ENCODE measurements around the gene VEGFC. TPM values are rescaled to one million over a fixed set of nuclear protein-coding genes. Genes with fewer than 3 reads are reported as not detected.
A peak's percentile ranks its signal among the peaks of the same experiment; 100 is the strongest.

The VEGFC gene
- polyA plus RNA-seq, 1 of the 3 experiments (the other 2 are of a cell fraction) = 81.9 TPM

DNA sequence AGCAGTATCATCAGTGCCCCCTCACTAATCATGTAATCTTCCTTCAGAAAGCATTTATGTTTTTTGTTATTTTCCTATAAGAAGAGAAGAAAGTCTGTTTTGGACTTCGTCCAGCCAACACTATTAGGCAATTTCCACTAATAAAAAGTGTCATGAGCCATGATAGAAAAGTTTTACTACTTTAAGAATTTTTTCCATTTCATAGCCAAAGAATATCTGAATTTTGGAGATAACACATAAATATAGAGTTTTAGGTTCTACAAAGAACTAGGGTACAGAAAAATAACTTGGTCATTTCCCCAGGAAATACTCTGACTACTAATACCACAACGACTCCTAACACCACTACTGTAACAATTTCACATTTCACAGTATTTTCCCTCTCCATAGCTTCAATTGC lies 41.8 kb upstream of the VEGFC start (continued):
- TF ChIP-seq, protein P1, sequence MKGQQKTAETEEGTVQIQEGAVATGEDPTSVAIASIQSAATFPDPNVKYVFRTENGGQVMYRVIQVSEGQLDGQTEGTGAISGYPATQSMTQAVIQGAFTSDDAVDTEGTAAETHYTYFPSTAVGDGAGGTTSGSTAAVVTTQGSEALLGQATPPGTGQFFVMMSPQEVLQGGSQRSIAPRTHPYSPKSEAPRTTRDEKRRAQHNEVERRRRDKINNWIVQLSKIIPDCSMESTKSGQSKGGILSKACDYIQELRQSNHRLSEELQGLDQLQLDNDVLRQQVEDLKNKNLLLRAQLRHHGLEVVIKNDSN (IDR thresholded peaks at IDR 0.05; ENCODE audit: borderline replicate concordance, low read depth) = no peak
- TF ChIP-seq CHD2 (IDR thresholded peaks at IDR 0.05; ENCODE audit: low read length, partially characterized antibody) (no peak), RAD21 (IDR thresholded peaks at IDR 0.05; ENCODE audit: low read length) (no peak), EP300 (IDR thresholded peaks at IDR 0.05; ENCODE audit: borderline replicate concordance in 1 of 2, low read depth in 1 of 2, low read length in 1 of 2) (no peak), SMC3 (IDR thresholded peaks at IDR 0.05; ENCODE audit: low read depth, low read length) (no peak), POLR2AphosphoS5 (IDR thresholded peaks at IDR 0.05; ENCODE audit: low read depth, low read length) (no peak)

DNA sequence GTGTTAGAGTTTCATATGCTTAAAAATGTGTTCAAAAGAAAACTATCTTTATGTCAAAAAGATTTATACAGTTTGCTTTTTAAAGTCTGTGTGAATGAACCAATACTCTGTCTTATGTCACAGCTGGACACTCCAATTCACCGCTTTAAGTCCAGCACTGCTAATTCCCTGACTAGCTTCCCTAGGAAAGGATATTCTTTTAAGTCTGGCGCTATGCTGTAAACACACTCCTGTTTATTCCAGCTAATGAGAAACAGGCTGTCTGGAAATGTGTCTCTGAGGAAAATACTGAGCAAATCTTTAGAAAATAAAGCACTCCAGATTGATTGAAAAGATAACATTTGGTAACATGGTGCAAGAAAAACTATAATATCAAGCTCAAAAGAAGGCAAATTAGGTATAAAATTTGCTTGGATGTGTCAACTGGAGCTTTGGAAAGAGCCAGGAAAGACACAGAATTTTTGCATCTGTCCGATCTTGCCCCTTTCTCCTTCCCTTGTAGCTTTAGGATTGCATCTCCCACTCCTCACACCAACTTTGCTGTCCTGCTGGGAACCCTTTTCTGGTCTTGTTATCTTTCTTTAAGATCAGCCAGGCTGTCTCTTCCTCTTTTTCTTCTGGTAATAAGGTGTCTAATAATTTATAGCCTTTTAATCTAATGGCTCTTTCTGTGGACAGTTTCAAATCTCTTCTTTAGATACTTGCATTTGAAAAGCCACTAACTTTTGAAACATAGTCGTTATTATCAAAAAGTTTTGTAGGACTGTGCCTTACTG lies 40.9 kb upstream of the VEGFC start:
- Histone ChIP-seq H3K4me3 (ENCODE audit: low read depth in 2 of 2, low read length in 1 of 2) (no peak overlapping the region), H2AFZ (ENCODE audit: low read depth) (peak overlapping the region; percentile 67; the same call in 1 of the 2 replicates), H4K20me1 (ENCODE audit: insufficient read depth) (no peaks in the 10 kb centered on the region), H3K9ac (no peak overlapping the region), H3K9me3 (no peaks in the 10 kb centered on the region), H3K27ac (ENCODE audit: low read depth in 2 of 2, low read length in 1 of 2) (peak overlapping the region; percentile 20 to 76), H3K9me2 (no peaks in the 10 kb centered on the region), H3K4me2 (peak overlapping the region; percentile 16; the same call in 1 of the 2 replicates), H3K79me2 (ENCODE audit: insufficient read depth) (no peaks in the 10 kb centered on the region), H3F3A (replicated peaks; ENCODE audit: insufficient read depth) (peaks cover 26% of the 10 kb centered on the region), H3K4me1 (ENCODE audit: control insufficient read depth in 1 of 2, insufficient read depth in 2 of 2, low read depth in 1 of 2, low read length in 1 of 2) (peaks cover 0 to 3% of the 10 kb centered on the region in 2 experiments; a peak in 1 of 4 replicates), H3K27me3 (ENCODE audit: insufficient read depth) (no peaks in the 10 kb centered on the region), H3K36me3 (replicated peaks in 1 of 2; ENCODE audit: control insufficient read depth in 1 of 2, insufficient read depth in 2 of 2, low read length in 1 of 2) (no peaks in the 10 kb centered on the region)
- DNase-seq = no peak
- ChIA-PET CTCF (no interaction called here), POLR2A (no interaction called here)
- 20% methylated on average over 4 of the region's 4 CpGs for WGBS (ENCODE audit: low lambda C conversion rate)
- TF ChIP-seq TCF12 (IDR thresholded peaks at IDR 0.05) = peak; percentile 58
- TF ChIP-seq, protein P2, sequence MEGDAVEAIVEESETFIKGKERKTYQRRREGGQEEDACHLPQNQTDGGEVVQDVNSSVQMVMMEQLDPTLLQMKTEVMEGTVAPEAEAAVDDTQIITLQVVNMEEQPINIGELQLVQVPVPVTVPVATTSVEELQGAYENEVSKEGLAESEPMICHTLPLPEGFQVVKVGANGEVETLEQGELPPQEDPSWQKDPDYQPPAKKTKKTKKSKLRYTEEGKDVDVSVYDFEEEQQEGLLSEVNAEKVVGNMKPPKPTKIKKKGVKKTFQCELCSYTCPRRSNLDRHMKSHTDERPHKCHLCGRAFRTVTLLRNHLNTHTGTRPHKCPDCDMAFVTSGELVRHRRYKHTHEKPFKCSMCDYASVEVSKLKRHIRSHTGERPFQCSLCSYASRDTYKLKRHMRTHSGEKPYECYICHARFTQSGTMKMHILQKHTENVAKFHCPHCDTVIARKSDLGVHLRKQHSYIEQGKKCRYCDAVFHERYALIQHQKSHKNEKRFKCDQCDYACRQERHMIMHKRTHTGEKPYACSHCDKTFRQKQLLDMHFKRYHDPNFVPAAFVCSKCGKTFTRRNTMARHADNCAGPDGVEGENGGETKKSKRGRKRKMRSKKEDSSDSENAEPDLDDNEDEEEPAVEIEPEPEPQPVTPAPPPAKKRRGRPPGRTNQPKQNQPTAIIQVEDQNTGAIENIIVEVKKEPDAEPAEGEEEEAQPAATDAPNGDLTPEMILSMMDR (IDR thresholded peaks at IDR 0.05) = no peak
- TF ChIP-seq, protein P1 (IDR thresholded peaks at IDR 0.05; ENCODE audit: borderline replicate concordance, low read depth) = no peak

DNA sequence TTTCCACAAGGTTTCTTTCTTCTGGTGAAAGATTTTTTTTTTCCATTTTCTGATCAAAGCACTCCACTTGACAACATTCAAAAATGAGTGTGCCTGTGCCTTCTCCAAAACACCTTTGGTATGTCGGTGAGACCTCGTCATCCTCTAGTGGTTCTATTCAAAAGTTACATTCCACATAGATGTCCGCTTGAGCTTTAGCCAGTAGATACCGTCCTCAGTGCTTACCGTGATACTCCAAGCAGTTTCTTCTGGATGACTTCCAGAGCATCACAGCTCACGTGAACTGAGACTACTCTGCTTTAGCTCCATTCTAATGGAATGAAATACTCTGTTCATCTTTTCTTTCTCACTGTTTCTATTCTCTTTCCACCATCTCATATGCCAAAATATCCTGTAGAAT lies 38.2 kb upstream of the VEGFC start:
- Histone ChIP-seq H3K27ac (ENCODE audit: low read depth in 2 of 2, low read length in 1 of 2) (peak overlapping the region; percentile 17 to 28; a peak in 3 of 4 replicates), H3K27me3 (ENCODE audit: insufficient read depth) (no peaks in the 10 kb centered on the region), H3K9me2 (no peaks in the 10 kb centered on the region), H3K9ac (no peak overlapping the region; the same call in 1 of the 2 replicates), H3K4me1 (ENCODE audit: control insufficient read depth in 1 of 2, insufficient read depth in 2 of 2, low read depth in 1 of 2, low read length in 1 of 2) (no peaks in the 10 kb centered on the region; a peak in 1 of 4 replicates), H3K9me3 (peaks cover 5% of the 10 kb centered on the region; the same call in 1 of the 2 replicates), H3K4me2 (0 out of 2 replicates have a peak overlapping the region, but pooled peaks have one; percentile 7), H3F3A (replicated peaks; ENCODE audit: insufficient read depth) (peaks cover 27% of the 10 kb centered on the region), H2AFZ (ENCODE audit: low read depth) (peak overlapping the region; percentile 61), H3K79me2 (ENCODE audit: insufficient read depth) (no peaks in the 10 kb centered on the region), H3K4me3 (ENCODE audit: low read depth in 2 of 2, low read length in 1 of 2) (no peak overlapping the region), H4K20me1 (ENCODE audit: insufficient read depth) (no peaks in the 10 kb centered on the region), H3K36me3 (replicated peaks in 1 of 2; ENCODE audit: control insufficient read depth in 1 of 2, insufficient read depth in 2 of 2, low read length in 1 of 2) (no peaks in the 10 kb centered on the region)
- no peak for DNase-seq
- POLR2A ChIA-PET = no interaction called here
- WGBS (ENCODE audit: low lambda C conversion rate) = 48% methylated on average over 6 of the region's 6 CpGs
- CTCF ChIA-PET = no interaction called here
- TF ChIP-seq TCF12 (IDR thresholded peaks at IDR 0.05) (no peak), NRF1 (IDR thresholded peaks at IDR 0.05; ENCODE audit: low read depth, low read length) (no peak), EP300 (IDR thresholded peaks at IDR 0.05; ENCODE audit: borderline replicate concordance in 1 of 2, low read depth in 1 of 2, low read length in 1 of 2) (no peak), TEAD4 (IDR thresholded peaks at IDR 0.05; ENCODE audit: borderline replicate concordance, insufficient read depth) (no peak), SMC3 (IDR thresholded peaks at IDR 0.05; ENCODE audit: low read depth, low read length) (no peak)
- TF ChIP-seq, protein P2 (IDR thresholded peaks at IDR 0.05) = no peak
- TF ChIP-seq, protein P1 (IDR thresholded peaks at IDR 0.05; ENCODE audit: borderline replicate concordance, low read depth) = peak; percentile 15; the same call in 1 of the 2 replicates

Measured in SK-N-SH (cell line).